Fibroblast of lung (primary cell): ENCODE measurements around the gene IGFBP2. TPM values are rescaled to one million over a fixed set of nuclear protein-coding genes. Genes with fewer than 3 reads are reported as not detected.

Source experiments
- DNase-seq, 2 donors: peaks; one replicate each; pipeline versions ENCODE4 v3.0.0 to v3.0.0-alpha.2; 2010; ENCODE audit warnings: low read depth in 2 of 2
- H2AFZ ChIP-seq: 2 replicates; pipeline ENCODE4 v1.5.1; 2012; ENCODE audit warnings: low read length, control low read depth, inconsistent platforms
- H3K27ac ChIP-seq: 2 replicates; pipeline ENCODE4 v1.5.1; 2011; ENCODE audit warnings: low read length, control low read depth; ENCODE audit not compliant: insufficient read depth
- H3K27me3 ChIP-seq: 2 replicates; pipeline ENCODE4 v1.5.1; 2011; ENCODE audit warnings: mild to moderate bottlenecking, low read length; ENCODE audit not compliant: control insufficient read depth, insufficient read depth
- H3K36me3 ChIP-seq: 2 replicates; pipeline ENCODE4 v1.5.1; 2011; ENCODE audit warnings: low read length; ENCODE audit not compliant: control insufficient read depth, insufficient read depth
- H3K4me1 ChIP-seq: 2 replicates; pipeline ENCODE4 v1.5.1; 2011; ENCODE audit warnings: low read length; ENCODE audit not compliant: control insufficient read depth, insufficient read depth; ENCODE audit errors: extremely low read depth
- H3K4me2 ChIP-seq: 2 replicates; pipeline ENCODE4 v1.5.1; 2011; ENCODE audit warnings: low read length, control low read depth; ENCODE audit not compliant: insufficient read depth; ENCODE audit errors: extremely low read depth
- H3K4me3 ChIP-seq, 4 experiments: fragments of 200-600 bp in 1 of 4; sonication (generic) in 1 of 4; replicated peaks in 1 of 4; 2 replicates each; pipeline ENCODE4 v1.5.1; 2011 to 2016; ENCODE audit warnings: low read length in 4 of 4, low read depth in 3 of 4, mild to moderate bottlenecking in 3 of 4, control low read depth in 2 of 4, inconsistent platforms in 1 of 4, mixed read lengths in 1 of 4; ENCODE audit not compliant: insufficient read depth in 1 of 4; ENCODE audit errors: control extremely low read depth in 1 of 4
- H3K79me2 ChIP-seq: 2 replicates; pipeline ENCODE4 v1.5.1; 2012; ENCODE audit warnings: mild to moderate bottlenecking, low read length, inconsistent platforms; ENCODE audit not compliant: control insufficient read depth, insufficient read depth
- H3K9ac ChIP-seq: 2 replicates; pipeline ENCODE4 v1.5.1; 2011; ENCODE audit warnings: mild to moderate bottlenecking, low read length, control low read depth; ENCODE audit not compliant: insufficient read depth
- H3K9me3 ChIP-seq: 2 replicates; pipeline ENCODE4 v1.5.1; 2012; ENCODE audit warnings: low read depth, low read length; ENCODE audit not compliant: control insufficient read depth, insufficient read depth
- H4K20me1 ChIP-seq: 2 replicates; pipeline ENCODE4 v1.5.1; 2011; ENCODE audit warnings: low read length; ENCODE audit not compliant: control insufficient read depth, insufficient read depth; ENCODE audit errors: extremely low read depth
- CTCF ChIP-seq, 2 donors: IDR thresholded peaks in 1 of 2; conservative IDR thresholded peaks in 1 of 2; 1 replicate in 1 of 2; 2 replicates in 1 of 2; pipeline ENCODE4 v1.5.1; 2011 to 2012; ENCODE audit warnings: low read length in 2 of 2, control low read depth in 1 of 2, inconsistent platforms in 1 of 2, low read depth in 1 of 2, mild to moderate bottlenecking in 1 of 2
- EZH2 ChIP-seq: IDR thresholded peaks from 2 replicates; pipeline ENCODE4 v1.5.1; 2012; ENCODE audit warnings: low read length, control low read depth, mild to moderate bottlenecking; ENCODE audit errors: missing control alignments
- polyA plus RNA-seq, 2 donors: library from polyadenylated mRNA; depleted of rRNA in 1 of 2; stranded (reverse) in 1 of 2; unstranded in 1 of 2; fragments of >200 nt; gene quantifications; 2 replicates each; pipeline ENCODE4 v1.2.1, GENCODE V29; 2011 to 2012; ENCODE audit warnings: missing spikeins in 1 of 2
- total RNA-seq: library from RNA; depleted of rRNA; stranded (reverse); fragments of >200 nt; gene quantifications from 2 replicates; pipeline ENCODE4 v1.2.1, GENCODE V29; 2014

The IGFBP2 gene
- total and polyA plus RNA-seq, 2 donors (not counting 1 experiment from before 2014, with no cell fraction given) = 8.6 to 36.3 TPM

DNA sequence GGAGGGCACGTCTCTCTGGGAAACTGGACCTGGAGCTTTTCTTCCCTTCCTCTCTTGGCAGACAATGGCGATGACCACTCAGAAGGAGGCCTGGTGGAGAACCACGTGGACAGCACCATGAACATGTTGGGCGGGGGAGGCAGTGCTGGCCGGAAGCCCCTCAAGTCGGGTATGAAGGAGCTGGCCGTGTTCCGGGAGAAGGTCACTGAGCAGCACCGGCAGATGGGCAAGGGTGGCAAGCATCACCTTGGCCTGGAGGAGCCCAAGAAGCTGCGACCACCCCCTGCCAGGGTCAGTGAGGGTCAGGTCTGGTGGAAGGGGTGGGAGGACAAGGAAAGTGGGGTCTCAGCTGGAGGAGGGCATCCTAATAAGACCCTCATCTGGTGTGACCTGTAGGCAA, 27.3 kb downstream of the IGFBP2 start:
- H3K27ac ChIP-seq = no peak overlapping the region
- H3K4me1 ChIP-seq = no peaks in the 10 kb centered on the region
- no peak overlapping the region for H2AFZ ChIP-seq
- no peak overlapping the region for H3K4me2 ChIP-seq
- H3K36me3 ChIP-seq = no peaks in the 10 kb centered on the region
- no peak overlapping the region for H3K9ac ChIP-seq
- H3K9me3 ChIP-seq = no peaks in the 10 kb centered on the region
- H4K20me1 ChIP-seq = no peaks in the 10 kb centered on the region
- no peaks in the 10 kb centered on the region for H3K27me3 ChIP-seq
- no peak for DNase-seq
- TF ChIP-seq EZH2 (no peak), CTCF (conservative IDR thresholded peaks at IDR 0.05 in 1 of 2, IDR thresholded peaks at IDR 0.05 in 1 of 2; ENCODE audit: low read depth in 1 of 2, low read length in 2 of 2) (no peak)
- H3K4me3 ChIP-seq = no peak overlapping the region
- no peaks in the 10 kb centered on the region for H3K79me2 ChIP-seq

GRCh38 chr2:216661051-216661450, 27.8 kb downstream of the IGFBP2 start:
- Histone ChIP-seq H3K27me3 (no peaks in the 10 kb centered on the region), H3K4me3 (no peak overlapping the region), H3K27ac (no peak overlapping the region), H3K36me3 (no peaks in the 10 kb centered on the region), H3K79me2 (no peaks in the 10 kb centered on the region), H4K20me1 (no peaks in the 10 kb centered on the region), H3K4me2 (no peak overlapping the region), H2AFZ (no peak overlapping the region), H3K9me3 (no peaks in the 10 kb centered on the region), H3K9ac (no peak overlapping the region), H3K4me1 (no peaks in the 10 kb centered on the region)
- no peak for TF ChIP-seq CTCF (conservative IDR thresholded peaks at IDR 0.05 in 1 of 2, IDR thresholded peaks at IDR 0.05 in 1 of 2; ENCODE audit: low read depth in 1 of 2, low read length in 2 of 2)
- no peak for TF ChIP-seq EZH2
- DNase-seq = no peak

DNA sequence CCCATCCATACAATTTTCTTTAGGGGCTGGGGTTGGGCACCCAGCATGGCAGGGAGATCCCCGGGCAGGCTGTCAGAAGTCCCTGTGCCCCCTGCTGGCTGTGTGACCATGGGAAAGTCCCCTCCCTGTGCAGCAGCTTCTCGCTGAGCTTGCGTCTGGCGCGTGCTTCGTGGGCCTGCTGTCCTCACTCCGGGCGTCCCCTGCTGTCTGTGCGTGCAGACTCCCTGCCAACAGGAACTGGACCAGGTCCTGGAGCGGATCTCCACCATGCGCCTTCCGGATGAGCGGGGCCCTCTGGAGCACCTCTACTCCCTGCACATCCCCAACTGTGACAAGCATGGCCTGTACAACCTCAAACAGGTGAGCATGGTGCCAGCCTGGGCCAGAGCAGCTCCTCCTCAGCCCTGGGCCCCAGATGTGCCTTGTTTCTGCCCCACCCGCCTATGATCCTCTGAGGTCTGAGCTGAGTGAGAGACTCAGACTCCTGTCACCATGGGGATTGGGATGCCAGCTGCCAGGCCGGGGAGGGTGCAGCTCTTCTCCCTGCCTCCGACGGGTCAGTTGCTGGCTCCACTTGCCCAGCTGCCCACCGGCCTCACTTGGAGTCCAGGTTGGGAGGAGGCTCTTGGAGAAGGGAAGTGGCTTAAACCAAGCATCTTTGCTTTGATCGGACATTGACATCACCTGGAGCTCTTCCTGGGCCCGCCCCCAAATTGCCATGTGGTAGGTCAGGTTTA, 28.6 kb downstream of the IGFBP2 start:
- DNase-seq = no peak
- TF ChIP-seq EZH2 (no peak), CTCF (conservative IDR thresholded peaks at IDR 0.05 in 1 of 2, IDR thresholded peaks at IDR 0.05 in 1 of 2; ENCODE audit: low read depth in 1 of 2, low read length in 2 of 2) (no peak)
- no peaks in the 10 kb centered on the region for H3K4me1 ChIP-seq
- H3K79me2 ChIP-seq = no peaks in the 10 kb centered on the region
- no peak overlapping the region for H2AFZ ChIP-seq
- no peak overlapping the region for H3K9ac ChIP-seq
- no peaks in the 10 kb centered on the region for H3K27me3 ChIP-seq
- H3K4me3 ChIP-seq = no peak overlapping the region
- no peaks in the 10 kb centered on the region for H4K20me1 ChIP-seq
- no peak overlapping the region for H3K4me2 ChIP-seq
- H3K36me3 ChIP-seq = no peaks in the 10 kb centered on the region
- H3K27ac ChIP-seq = no peak overlapping the region
- H3K9me3 ChIP-seq = no peaks in the 10 kb centered on the region
